Measurements from ENCODE around the gene GIN1.

Gene GIN1

DNA sequence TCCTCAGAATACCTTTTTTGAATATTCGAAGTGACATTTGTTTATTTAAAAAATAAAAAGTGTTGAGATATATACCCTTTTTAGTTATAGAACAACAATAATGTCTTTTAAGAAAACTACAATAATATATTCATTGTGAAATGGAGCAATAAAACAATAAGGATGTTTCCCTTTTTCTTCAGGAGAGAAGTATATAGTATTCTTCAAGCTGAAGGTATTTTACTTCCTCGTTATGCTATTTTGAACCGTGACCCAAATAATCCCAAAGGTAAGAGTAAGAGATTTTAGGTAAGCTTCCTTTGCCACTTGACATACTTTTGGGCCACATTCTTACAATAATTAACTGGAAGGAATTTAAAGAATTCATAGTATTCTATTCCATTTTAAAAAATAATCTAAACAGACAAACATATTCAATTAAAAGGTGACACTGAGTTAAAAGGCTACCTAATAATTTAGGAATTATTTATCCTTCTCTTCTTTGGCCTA lies 18.3 kb upstream of the GIN1 start:
- H3K4me2 ChIP-seq (ENCODE audit: low read depth, low read length, poor library complexity, severe bottlenecking): no peak overlapping the region
- H3K9me2 ChIP-seq (replicated peaks; ENCODE audit: insufficient read depth, low read length): no peaks in the 10 kb centered on the region
- no peak overlapping the region for H2AFZ ChIP-seq (ENCODE audit: low read depth, low read length, severe bottlenecking)
- H3F3A ChIP-seq (ENCODE audit: insufficient read depth): peaks cover 22% of the 10 kb centered on the region; the same call in 1 of the 2 replicates
- H4K20me1 ChIP-seq (ENCODE audit: low read depth, low read length): peaks cover 6% of the 10 kb centered on the region; the same call in 1 of the 2 replicates
- no peaks in the 10 kb centered on the region for H3K27me3 ChIP-seq (ENCODE audit: low read length)
- no peak overlapping the region for H3K27ac ChIP-seq (ENCODE audit: low read depth, low read length)
- no peaks in the 10 kb centered on the region for H3K79me2 ChIP-seq (ENCODE audit: insufficient read depth, low read length)
- H3K36me3 ChIP-seq (ENCODE audit: low read length): peaks cover 28% of the 10 kb centered on the region
- no peak for TF ChIP-seq EZH2phosphoT487 (conservative IDR thresholded peaks at IDR 0.05; ENCODE audit: low read length)
- TF ChIP-seq, protein P1, sequence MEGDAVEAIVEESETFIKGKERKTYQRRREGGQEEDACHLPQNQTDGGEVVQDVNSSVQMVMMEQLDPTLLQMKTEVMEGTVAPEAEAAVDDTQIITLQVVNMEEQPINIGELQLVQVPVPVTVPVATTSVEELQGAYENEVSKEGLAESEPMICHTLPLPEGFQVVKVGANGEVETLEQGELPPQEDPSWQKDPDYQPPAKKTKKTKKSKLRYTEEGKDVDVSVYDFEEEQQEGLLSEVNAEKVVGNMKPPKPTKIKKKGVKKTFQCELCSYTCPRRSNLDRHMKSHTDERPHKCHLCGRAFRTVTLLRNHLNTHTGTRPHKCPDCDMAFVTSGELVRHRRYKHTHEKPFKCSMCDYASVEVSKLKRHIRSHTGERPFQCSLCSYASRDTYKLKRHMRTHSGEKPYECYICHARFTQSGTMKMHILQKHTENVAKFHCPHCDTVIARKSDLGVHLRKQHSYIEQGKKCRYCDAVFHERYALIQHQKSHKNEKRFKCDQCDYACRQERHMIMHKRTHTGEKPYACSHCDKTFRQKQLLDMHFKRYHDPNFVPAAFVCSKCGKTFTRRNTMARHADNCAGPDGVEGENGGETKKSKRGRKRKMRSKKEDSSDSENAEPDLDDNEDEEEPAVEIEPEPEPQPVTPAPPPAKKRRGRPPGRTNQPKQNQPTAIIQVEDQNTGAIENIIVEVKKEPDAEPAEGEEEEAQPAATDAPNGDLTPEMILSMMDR (IDR thresholded peaks at IDR 0.05; ENCODE audit: insufficient read depth, low read length, poor library complexity, severe bottlenecking): no peak
- H3K4me3 ChIP-seq (ENCODE audit: insufficient read depth, low read length, poor library complexity, severe bottlenecking): no peak overlapping the region
- no peaks in the 10 kb centered on the region for H3K9me3 ChIP-seq (ENCODE audit: insufficient read depth, low read length)
- no peak overlapping the region for H3K9ac ChIP-seq (ENCODE audit: low read length)

DNA sequence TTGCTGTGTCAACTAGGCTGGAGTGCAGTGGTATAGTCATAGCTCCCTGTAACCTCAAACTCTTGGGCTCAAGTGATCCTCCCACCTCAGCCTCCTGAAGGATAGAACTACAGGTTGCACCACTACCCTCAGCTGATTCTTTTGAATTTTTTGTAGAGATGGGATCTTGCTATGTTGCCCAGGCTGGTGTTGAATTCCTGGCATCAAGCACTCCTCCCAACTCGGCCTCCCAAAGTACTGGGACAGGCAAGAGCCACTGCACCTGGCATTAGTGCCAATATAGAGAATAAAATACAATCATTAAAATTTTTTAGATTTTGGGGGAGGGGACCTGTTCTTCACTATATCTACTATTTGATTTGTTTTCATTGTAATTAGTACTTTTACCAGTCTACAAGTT lies 15.5 kb upstream of the GIN1 start:
- TF ChIP-seq, protein P1 (IDR thresholded peaks at IDR 0.05; ENCODE audit: insufficient read depth, low read length, poor library complexity, severe bottlenecking): no peak
- TF ChIP-seq EZH2phosphoT487 (conservative IDR thresholded peaks at IDR 0.05; ENCODE audit: low read length): no peak
- no peaks in the 10 kb centered on the region for H3K9me2 ChIP-seq (replicated peaks; ENCODE audit: insufficient read depth, low read length)
- H3K9me3 ChIP-seq (ENCODE audit: insufficient read depth, low read length): no peaks in the 10 kb centered on the region
- no peak overlapping the region for H3K27ac ChIP-seq (ENCODE audit: low read depth, low read length)
- peaks cover 6% of the 10 kb centered on the region; the same call in 1 of the 2 replicates for H4K20me1 ChIP-seq (ENCODE audit: low read depth, low read length)
- no peak overlapping the region for H3K9ac ChIP-seq (ENCODE audit: low read length)
- no peak overlapping the region for H3K4me2 ChIP-seq (ENCODE audit: low read depth, low read length, poor library complexity, severe bottlenecking)
- H2AFZ ChIP-seq (ENCODE audit: low read depth, low read length, severe bottlenecking): no peak overlapping the region
- H3K36me3 ChIP-seq (ENCODE audit: low read length): peaks cover 28% of the 10 kb centered on the region
- H3K4me3 ChIP-seq (ENCODE audit: insufficient read depth, low read length, poor library complexity, severe bottlenecking): no peak overlapping the region
- peaks cover 9% of the 10 kb centered on the region for H3K79me2 ChIP-seq (ENCODE audit: insufficient read depth, low read length)
- H3K27me3 ChIP-seq (ENCODE audit: low read length): no peaks in the 10 kb centered on the region
- peaks cover 22% of the 10 kb centered on the region; the same call in 1 of the 2 replicates for H3F3A ChIP-seq (ENCODE audit: insufficient read depth)

DNA sequence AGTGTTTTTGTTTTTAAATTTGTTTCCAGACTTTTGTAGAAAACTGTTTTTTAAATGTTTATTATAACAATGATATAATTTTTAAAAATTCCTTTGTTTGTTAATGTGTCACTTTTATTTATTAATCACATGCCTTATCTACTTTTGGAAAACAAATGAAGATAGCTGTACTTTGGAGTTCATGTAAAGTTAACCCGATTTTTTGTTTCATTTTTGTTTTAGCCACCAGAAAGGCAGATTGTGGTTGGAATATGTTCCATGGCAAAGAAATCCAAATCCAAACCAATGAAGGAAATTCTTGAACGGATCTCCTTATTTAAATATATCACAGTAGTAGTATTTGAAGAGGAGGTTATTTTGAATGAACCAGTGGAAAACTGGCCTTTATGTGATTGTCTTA lies 13.3 kb upstream of the GIN1 start:
- H3K27me3 ChIP-seq (ENCODE audit: low read length): no peaks in the 10 kb centered on the region
- peaks cover 15% of the 10 kb centered on the region; the same call in 1 of the 2 replicates for H3F3A ChIP-seq (ENCODE audit: insufficient read depth)
- no peaks in the 10 kb centered on the region for H3K9me2 ChIP-seq (replicated peaks; ENCODE audit: insufficient read depth, low read length)
- H3K79me2 ChIP-seq (ENCODE audit: insufficient read depth, low read length): peaks cover 31% of the 10 kb centered on the region
- H2AFZ ChIP-seq (ENCODE audit: low read depth, low read length, severe bottlenecking): no peak overlapping the region
- H3K9me3 ChIP-seq (ENCODE audit: insufficient read depth, low read length): no peaks in the 10 kb centered on the region
- no peak overlapping the region for H3K4me2 ChIP-seq (ENCODE audit: low read depth, low read length, poor library complexity, severe bottlenecking)
- no peak overlapping the region for H3K4me3 ChIP-seq (ENCODE audit: insufficient read depth, low read length, poor library complexity, severe bottlenecking)
- H3K9ac ChIP-seq (ENCODE audit: low read length): no peak overlapping the region
- peaks cover 18% of the 10 kb centered on the region for H3K36me3 ChIP-seq (ENCODE audit: low read length)
- TF ChIP-seq, protein P1 (IDR thresholded peaks at IDR 0.05; ENCODE audit: insufficient read depth, low read length, poor library complexity, severe bottlenecking): no peak
- no peak for TF ChIP-seq EZH2phosphoT487 (conservative IDR thresholded peaks at IDR 0.05; ENCODE audit: low read length)
- peaks cover 10% of the 10 kb centered on the region; the same call in 1 of the 2 replicates for H4K20me1 ChIP-seq (ENCODE audit: low read depth, low read length)
- H3K27ac ChIP-seq (ENCODE audit: low read depth, low read length): no peak overlapping the region
